SK-MEL-5 (cell line): ENCODE results near the gene ADAM23. TPM values are rescaled to one million over a fixed set of nuclear protein-coding genes. Genes with fewer than 3 reads are reported as not detected.
"Not testable (repeated sequence)": the region's sequence is repeated elsewhere in the genome, so short reads cannot be mapped to it uniquely, and the experiment has no call there.

Experiments used
- DNase-seq: peaks from one replicate; pipeline ENCODE4 v3.0.0-alpha.2; 2016; ENCODE audit warnings: low read depth, low spot score
- in situ Hi-C: cut with HindIII; loops from 2 replicates; pipeline ENCODE4 v1.10.0; 2016; ENCODE audit warnings: low sequenced_read_pairs, high pct_unique_total_duplicates, low pct_unique_long_range_greater_than_20kb
- polyA plus RNA-seq, 2 experiments: library from polyadenylated mRNA; depleted of rRNA; stranded (reverse); fragments of >200 nt; gene quantifications; 2 replicates each; pipeline ENCODE4 v1.2.3, GENCODE V29; 2015
- total RNA-seq: library from RNA; depleted of rRNA; stranded (reverse); fragments of >200 nt; shearing (Covaris generic); gene quantifications from 2 replicates; pipeline ENCODE4 v1.2.3, GENCODE V29; 2014; rRNA removed

ADAM23 gene, protein sequence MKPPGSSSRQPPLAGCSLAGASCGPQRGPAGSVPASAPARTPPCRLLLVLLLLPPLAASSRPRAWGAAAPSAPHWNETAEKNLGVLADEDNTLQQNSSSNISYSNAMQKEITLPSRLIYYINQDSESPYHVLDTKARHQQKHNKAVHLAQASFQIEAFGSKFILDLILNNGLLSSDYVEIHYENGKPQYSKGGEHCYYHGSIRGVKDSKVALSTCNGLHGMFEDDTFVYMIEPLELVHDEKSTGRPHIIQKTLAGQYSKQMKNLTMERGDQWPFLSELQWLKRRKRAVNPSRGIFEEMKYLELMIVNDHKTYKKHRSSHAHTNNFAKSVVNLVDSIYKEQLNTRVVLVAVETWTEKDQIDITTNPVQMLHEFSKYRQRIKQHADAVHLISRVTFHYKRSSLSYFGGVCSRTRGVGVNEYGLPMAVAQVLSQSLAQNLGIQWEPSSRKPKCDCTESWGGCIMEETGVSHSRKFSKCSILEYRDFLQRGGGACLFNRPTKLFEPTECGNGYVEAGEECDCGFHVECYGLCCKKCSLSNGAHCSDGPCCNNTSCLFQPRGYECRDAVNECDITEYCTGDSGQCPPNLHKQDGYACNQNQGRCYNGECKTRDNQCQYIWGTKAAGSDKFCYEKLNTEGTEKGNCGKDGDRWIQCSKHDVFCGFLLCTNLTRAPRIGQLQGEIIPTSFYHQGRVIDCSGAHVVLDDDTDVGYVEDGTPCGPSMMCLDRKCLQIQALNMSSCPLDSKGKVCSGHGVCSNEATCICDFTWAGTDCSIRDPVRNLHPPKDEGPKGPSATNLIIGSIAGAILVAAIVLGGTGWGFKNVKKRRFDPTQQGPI
- total RNA-seq: 7.6 and 9.3 TPM in 2 replicates
- polyA plus RNA-seq (2015; cell fraction: cytosol; rRNA removed): 48.6 and 69.9 TPM in 2 replicates
- 10.9 and 12.0 TPM in 2 replicates for polyA plus RNA-seq (2015; cell fraction: nucleus; rRNA removed)

DNA sequence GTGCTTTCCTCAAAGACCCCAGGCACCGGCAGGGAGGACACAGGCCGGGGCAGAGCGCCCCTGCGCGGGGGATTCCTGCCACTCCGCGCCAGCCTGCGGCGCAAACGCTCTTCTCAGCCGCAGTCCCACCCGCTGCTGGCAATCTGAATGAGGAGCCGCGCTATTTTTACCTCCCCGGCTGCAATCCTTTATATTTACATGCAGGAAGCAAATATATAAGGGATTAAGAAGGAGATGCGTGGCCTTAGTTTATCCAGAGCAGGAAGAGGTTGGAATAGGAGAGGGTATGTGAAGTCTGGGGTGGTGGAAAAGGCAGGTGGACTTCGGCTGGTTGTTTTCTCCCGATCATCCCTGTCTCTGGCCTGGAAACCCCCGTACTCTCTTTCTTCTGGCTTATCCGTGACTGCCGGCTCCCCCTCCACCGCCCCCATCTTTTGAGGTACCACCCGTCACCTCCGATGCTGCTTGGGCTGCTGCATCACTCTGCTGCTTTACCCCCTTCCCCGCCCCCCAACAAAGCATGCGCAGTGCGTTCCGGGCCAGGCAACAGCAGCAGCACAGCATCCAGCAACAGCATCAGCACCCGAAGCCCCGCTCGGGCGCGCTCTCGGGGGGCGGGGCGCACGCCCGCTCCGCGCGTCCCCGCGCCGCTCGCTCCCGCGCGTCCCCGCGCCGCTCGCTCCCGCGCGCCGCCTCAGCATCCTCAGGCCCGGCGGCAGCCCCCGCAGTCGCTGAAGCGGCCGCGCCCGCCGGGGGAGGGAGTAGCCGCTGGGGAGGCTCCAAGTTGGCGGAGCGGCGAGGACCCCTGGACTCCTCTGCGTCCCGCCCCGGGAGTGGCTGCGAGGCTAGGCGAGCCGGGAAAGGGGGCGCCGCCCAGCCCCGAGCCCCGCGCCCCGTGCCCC lies at the start of gene ADAM23:
Gene ADAM23 (plus strand): TSS at position 700 of the 902 bp plus-strand sequence. CDS start 335 bp downstream, outside the sequence.
- in situ Hi-C loops: no loop called here
- DNase-seq: peak; percentile 62

DNA sequence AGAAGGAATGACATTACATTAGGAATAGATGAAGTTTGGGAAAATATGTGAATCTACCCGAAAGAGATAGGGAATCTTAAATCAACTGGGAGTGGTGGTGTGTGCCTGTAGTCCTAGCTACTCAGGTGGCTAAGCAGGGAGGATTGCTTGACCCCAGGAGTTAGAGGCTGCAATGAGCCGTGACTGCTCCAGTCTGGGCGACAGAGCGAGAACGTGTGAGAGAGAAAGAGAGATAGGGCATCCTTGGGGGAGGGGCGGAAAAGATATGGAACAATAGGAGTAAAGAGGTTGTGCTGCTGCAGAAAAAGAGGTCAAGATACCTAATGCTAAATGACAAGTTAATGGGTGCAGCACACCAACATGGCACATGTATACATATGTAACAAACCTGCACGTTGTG lies 47.1 kb upstream of the ADAM23 start:
- no peak for DNase-seq
- in situ Hi-C loops: no loop called here

DNA sequence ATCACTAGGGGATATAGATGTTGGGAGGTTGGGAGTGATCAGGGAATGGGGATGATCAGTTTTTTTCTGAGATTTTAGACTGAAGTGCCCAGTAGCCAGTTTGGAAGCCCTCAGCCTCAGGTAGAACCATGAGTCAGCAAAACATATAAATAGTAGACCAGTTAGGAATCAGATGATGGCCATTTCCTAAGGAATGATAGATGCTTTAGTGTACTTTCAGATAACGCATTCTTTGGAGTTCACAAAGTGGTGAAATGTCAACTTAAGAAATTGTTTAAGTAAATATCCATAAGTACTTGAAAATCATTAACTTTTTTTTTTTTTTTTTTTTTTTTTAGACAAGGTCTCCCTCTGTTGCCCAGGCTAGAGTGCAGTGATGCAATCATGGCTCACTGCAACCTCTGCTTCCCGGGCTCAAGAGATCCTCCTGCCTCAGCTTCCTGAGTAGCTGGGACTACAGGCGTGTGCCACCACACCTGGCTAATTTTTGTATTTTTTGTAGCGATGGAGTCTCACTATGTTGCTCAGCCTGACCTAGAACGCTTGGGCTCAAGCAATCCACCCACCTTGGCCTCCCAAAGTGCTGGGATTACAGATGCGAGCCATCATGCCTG lies 40.3 kb upstream of the ADAM23 start:
- DNase-seq, in situ Hi-C loops: not testable (repeated sequence)

DNA sequence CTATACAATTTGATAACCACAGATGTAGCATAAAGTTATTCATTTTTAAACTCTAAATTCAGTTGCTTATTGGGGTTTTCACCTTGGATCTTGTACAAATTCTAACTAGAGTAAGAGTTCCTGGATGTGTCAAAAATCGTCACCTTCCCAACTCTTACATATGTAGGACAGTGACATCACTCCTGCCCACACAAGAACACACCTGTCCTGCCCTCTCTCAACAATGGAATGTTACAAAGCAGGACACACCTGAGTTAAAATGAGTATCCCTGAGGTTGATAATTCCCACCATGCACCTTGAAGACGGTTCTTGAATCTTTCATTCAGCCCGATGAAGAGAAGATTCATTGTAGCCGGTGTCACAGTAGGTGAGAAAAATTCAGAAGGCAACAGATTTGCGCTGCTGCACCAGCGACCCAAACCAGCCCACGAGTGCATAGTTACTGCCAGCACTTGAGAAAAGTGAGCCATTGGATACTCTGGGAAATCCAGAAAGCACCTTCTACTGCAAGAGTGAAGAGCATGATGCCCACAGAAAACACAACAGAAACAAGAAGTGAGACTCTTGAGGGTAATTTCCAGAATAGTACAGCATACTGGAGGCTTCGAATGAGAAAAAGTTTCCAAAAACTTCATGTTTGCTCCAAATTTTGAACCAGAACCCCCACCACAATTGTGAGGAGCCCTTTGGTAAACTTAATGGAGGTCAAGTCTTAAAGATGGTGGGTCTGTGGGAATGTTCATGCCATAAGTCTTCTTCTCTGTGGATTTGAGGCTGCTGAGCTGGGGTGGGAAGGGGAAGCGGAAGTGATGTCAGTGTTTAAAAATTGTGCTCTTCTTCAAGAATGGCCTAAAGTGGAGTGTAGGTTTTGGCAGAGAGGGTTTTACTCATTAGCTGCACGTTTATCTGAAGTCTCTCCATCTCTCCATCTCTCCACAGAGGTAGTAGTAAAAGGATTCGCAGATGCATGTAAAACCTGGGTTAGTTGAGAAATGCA lies 34.7 kb upstream of the ADAM23 start:
- DNase-seq: no peak
- in situ Hi-C loops: no loop called here

DNA sequence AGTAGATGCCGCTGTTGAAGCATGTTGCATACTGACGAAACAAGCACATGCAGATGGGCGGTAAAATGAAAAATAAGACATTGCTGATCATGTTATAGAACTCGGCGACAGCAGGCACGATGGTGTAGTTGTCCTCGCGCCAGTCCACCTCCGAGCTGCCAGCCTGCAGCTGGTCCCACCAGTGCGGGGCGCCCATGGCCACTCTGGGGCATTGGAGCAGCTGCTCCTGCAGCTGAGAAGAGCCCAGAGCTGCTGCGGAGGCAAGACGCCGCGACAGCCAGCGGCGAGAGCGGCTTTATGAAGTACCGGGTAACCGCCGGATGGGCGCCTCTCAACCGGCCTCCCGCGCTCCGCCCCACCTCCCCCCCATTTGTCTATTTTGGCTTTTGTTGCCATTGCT lies 32.6 kb upstream of the ADAM23 start:
- in situ Hi-C loops: no loop called here
- no peak for DNase-seq

DNA sequence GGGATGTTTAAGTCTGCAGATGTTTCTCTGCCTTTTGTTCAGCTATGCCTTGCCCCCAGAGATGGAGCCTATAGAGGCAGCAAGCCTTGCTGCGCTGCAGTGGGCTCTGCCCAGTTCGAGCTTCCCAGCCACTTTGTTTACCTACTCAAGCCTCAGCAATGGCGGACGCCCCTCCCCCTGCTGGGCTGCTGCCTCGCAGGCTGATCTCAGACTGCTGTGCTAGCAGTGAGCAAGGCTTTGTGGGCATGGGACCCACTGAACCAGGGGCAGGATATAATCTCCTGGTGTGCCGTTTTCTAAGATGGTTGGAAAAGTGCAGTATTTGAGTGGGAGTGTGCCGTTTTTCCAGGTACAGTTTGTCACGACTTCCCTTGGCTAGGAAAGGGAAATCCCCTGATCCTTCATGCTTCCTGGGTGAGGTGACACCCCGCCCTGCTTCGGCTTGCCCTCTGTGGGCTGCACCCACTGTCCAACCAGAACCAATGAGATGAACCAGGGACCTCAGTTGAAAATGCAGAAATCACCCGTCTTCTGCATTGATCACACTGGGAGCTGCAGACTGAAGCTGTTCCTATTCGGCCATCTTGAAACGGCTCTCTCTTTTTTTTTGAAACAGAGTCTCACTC lies 27.6 kb upstream of the ADAM23 start:
- in situ Hi-C loops: no loop called here
- DNase-seq: no peak

DNA sequence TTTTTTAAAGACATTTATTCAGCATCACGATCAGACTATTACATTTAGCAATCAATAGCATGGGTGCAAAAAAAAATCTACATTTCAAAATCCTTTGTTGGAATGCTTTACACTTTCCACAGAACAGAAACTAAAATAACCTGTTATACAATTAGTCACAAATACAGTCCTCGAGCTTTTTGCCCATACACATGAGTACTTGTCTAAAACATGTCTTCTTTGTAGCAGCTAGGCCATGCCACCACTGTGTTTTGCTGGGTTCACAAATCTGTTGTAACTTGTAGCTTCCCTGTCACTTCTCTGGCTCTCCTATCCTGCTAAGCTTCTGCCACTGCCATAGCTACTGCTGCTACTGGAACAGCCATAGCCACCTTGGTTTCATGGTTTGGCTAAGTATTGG lies 24.4 kb upstream of the ADAM23 start:
- DNase-seq: no peak
- in situ Hi-C loops: no loop called here

DNA sequence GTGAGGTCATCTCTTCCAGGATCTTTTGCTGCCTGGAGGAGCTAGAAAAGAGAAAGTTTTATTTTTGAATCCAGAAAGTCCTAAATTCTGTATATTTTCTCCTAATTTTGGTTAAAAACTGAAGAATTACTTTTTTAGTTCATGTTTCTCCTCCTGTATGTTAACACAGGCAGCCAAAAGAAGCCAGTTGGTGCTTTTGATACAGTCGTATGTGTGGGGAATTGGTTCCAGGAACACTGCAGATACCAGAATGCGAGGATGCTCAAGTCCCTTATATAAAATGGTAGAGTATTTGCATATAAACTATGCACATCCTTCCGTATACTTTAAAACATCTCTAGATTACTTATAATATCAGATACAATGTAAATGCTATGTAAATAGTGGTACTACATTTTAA lies 22.6 kb upstream of the ADAM23 start:
- in situ Hi-C loops: no loop called here
- no peak for DNase-seq

DNA sequence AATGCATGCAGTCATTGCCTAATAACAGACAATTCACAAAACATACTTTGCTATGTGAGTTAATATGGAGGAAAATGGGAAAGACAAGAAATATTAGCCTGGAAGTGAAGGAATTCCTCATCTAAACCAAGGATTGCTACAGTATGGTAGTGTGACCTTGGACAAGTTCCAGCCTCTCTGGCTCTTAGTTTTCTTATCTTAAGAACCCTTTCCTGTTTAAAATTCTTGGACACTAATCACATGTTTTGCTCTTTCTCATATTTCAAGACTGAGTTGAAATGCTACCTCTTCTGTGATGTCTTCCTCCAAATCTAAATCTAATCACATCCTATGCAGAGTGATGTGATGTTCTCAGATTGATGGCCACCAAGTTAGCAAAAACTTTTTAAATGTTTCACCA lies 20.8 kb upstream of the ADAM23 start:
- in situ Hi-C loops: no loop called here
- no peak for DNase-seq

DNA sequence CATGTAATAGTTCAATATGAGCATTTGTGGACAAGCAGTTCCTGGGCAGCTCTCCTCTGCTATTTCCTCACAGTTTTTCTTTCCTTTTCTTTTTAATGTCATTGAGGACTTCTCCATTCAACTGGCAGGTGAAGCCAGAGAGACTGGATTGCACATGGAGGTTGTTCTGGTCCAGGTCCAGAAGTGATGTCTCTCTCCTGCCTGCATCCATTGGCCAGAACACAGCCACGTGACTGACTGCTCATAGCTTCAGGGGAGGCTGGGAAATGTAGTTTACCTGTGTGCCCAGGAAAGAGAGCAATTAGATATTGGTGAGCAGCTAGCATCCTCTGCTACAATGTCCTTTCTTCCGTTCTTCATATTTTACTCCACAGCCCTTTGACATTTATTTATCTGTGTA lies 20.2 kb upstream of the ADAM23 start:
- DNase-seq: peak; percentile 45
- in situ Hi-C loops: no loop called here

DNA sequence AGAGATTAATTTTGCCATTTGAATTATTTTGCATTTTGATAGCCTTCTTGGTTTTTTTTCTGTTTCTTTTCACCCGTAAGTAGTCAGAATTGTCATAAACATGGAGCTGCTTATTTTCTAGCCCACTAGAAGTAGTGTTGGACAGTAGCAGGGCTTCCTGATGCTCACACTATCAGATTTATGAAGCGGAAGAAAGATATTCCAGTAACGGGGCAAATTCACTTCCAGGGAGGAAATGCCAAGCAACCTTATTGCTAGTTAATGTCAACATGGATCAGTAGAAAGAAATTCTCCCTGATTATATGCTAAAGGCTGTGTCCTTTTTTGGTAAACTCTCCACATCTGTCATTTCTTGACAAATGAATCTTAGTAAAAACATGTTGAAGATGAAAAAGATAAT lies 19.2 kb upstream of the ADAM23 start:
- in situ Hi-C loops: no loop called here
- no peak for DNase-seq

DNA sequence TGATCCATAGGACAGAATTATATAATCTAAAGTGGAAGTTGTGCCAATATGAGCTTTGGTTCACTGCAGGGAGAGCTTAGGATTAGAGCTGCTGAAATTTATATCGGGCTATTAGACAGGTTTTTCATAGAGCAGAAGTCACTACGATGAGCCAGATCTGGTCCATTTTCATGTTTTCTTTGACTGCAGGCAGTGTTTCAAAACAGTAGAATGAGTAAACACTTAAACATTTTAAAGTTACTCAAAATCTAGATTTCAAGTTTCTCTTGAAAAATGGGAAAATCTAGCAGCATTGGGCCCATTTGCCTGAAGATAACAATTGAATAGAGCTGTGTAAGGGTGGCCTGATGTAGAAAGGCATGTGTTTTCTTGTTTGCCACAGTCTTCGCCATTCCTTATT lies 14.5 kb upstream of the ADAM23 start:
- no peak for DNase-seq
- in situ Hi-C loops: no loop called here

DNA sequence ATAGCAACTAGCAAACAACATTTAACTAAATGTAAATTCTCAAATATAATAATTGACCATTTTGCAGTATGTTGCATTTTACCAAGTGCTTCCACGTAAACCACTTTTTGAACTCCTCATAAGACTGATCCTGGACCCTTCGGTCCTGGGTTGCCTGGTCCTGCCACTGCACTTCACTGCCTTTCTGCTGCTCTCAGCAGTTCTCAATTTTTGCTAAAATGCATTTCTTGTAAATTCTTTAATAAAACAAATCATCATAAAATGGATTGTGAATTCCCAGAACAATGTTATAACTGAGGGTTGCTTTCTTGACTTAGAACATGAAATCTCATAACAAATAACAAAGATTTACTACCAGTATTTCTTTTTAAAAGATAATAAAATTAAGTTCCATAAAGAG lies 12.9 kb upstream of the ADAM23 start:
- no peak for DNase-seq
- in situ Hi-C loops: no loop called here

DNA sequence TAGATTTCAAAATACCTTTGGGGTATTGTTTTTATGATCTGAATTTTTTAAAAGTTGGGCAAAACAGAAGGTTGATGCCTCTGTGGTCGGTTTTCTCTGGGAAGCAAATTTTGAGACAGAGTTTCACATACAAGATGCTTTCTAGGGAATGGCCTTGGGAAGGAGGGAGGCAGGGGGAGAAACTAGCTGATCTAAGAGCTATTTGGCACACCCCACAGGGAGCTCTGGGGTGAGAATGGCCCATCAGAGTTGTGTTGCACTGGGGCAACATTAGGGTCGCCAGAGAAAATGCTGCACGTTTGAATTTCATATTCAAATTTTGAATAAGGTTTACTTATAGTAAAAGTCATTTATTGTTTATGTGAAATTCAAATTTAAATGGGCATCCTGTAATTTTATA lies 11.9 kb upstream of the ADAM23 start:
- DNase-seq: no peak
- in situ Hi-C loops: no loop called here

DNA sequence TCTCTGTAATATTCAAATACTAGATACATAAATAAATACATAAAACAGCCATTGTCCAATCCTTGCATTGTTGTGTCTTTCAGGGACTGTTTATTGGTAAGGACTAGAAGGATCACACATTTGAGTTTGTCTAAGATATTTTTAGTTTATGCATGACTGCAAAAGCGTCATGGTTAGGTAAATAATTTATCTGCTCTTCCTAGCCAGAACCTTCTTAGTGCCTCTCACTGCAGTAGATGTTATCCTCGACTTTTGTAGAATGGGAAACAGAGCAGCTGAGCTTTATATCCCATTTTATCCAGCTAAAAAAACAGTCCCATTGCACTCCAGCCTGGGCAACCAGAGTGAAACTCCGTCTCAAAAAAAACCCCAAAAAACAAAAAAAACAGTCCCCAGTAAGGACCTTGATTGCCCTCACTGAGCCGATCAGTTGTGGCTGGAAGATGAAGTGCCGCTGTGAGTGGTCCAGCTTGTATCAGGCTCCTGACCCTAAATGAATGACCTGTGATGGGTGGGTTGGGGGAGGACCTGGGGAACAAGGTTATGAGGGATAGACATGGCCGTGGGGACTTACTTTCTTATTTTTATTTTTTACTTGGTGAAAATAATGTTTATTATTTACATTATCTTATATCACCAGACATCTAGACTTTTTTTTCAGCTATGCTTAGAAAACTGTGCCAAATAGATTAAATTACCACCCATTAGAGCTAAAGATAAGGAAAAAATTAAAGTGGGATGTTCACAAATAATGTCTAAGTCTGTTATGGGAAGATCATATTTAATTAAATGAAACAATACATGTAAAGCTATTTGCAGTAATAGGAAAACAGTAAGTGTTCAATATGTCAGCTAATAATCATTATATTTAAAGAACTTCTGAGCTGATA lies 10.9 kb upstream of the ADAM23 start:
- in situ Hi-C loops: no loop called here
- no peak for DNase-seq
